ENCODE measurements around the gene MED9. TPM values are rescaled to one million over a fixed set of nuclear protein-coding genes. Genes with fewer than 3 reads are reported as not detected.
A peak's percentile ranks its signal among the peaks of the same experiment; 100 is the strongest.

Gene MED9
- total and polyA plus RNA-seq, 11 donors: 26.3 to 64.4 (median 34.2) TPM

DNA sequence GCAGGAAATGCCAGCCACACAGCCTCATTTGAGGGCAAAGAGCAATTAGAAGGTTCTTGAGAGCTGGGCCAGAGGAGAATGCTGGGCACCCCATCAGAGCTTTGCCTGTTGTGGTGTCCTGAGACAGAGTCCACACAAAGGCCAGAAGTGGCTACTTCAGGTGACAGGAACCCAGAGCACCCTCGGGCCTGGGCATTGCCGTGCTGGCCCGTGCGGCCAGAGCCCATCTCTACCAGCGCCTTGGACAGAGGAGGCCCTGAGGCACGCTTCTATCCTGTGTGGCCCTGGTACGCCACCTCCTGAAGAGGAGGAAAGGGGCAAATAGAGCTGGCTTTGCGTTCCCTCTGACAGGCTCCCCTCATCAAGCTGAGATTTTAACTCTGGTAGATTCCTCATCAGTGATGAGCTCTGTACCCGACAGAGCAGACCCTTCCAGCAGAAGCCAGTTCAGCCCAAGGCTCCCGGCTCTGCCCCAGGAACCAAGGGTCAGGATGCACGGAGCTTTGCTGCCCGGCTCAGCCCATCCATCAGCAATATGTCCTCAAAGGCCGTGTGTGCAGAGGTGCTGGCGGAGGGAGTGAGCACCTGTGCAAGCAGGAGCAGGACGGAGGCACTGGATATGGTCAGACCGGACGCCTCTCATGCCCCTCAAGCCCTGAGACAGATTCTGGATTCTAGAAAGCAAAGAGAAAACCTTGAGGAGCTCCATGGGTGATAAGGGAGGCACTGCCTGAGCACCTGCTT, 22.8 kb downstream of the MED9 start:
- ATAC-seq (no peak), DNase-seq (peak in 1 of 5 donors; percentile 14)
- TF ChIP-seq POLR2A (IDR thresholded peaks at IDR 0.05): no peak
- TF ChIP-seq, protein P1, sequence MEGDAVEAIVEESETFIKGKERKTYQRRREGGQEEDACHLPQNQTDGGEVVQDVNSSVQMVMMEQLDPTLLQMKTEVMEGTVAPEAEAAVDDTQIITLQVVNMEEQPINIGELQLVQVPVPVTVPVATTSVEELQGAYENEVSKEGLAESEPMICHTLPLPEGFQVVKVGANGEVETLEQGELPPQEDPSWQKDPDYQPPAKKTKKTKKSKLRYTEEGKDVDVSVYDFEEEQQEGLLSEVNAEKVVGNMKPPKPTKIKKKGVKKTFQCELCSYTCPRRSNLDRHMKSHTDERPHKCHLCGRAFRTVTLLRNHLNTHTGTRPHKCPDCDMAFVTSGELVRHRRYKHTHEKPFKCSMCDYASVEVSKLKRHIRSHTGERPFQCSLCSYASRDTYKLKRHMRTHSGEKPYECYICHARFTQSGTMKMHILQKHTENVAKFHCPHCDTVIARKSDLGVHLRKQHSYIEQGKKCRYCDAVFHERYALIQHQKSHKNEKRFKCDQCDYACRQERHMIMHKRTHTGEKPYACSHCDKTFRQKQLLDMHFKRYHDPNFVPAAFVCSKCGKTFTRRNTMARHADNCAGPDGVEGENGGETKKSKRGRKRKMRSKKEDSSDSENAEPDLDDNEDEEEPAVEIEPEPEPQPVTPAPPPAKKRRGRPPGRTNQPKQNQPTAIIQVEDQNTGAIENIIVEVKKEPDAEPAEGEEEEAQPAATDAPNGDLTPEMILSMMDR (IDR thresholded peaks at IDR 0.05): no peak
- Histone ChIP-seq H3K9me3 (no peaks in the 10 kb centered on the region), H3K36me3 (no peaks in the 10 kb centered on the region), H3K4me1 (peaks cover 0 to 28% (median 17%) of the 10 kb centered on the region in 12 donors), H3K27ac (no peak overlapping the region), H3K27me3 (peaks cover 0 to 7% (median 0%) of the 10 kb centered on the region in 9 donors), H3K4me3 (no peak overlapping the region)
- WGBS, 4 donors: 86 to 90% (median 88%) methylated on average over 8 to 17 of the region's 17 CpGs
- intact Hi-C loops (cut with DNase I): loop anchor here in 8 of 10 donors (2.0 to 10.0 kb wide), 8 partner anchors 53 to 145 kb away; no protein-coding TSS in a partner anchor

- ATAC-seq (no peak), DNase-seq (no peak)
- intact Hi-C loops (cut with DNase I): no loop called here
- Histone ChIP-seq H3K36me3 (no peaks in the 10 kb centered on the region), H3K27me3 (no peaks in the 10 kb centered on the region), H3K4me3 (no peak overlapping the region), H3K9me3 (no peaks in the 10 kb centered on the region), H3K4me1 (peaks cover 0 to 13% (median 4%) of the 10 kb centered on the region in 12 donors), H3K27ac (no peak overlapping the region)
- TF ChIP-seq, protein P1 (IDR thresholded peaks at IDR 0.05): peak in 1 of 12 donors; percentile 13
- no peak for TF ChIP-seq POLR2A (IDR thresholded peaks at IDR 0.05)
- WGBS, 4 donors: 59 to 76% (median 71%) methylated on average over 14 of the region's 14 CpGs
Measured at GRCh38 chr17:17500999-17501605, 24.3 kb downstream of the MED9 start.

DNA sequence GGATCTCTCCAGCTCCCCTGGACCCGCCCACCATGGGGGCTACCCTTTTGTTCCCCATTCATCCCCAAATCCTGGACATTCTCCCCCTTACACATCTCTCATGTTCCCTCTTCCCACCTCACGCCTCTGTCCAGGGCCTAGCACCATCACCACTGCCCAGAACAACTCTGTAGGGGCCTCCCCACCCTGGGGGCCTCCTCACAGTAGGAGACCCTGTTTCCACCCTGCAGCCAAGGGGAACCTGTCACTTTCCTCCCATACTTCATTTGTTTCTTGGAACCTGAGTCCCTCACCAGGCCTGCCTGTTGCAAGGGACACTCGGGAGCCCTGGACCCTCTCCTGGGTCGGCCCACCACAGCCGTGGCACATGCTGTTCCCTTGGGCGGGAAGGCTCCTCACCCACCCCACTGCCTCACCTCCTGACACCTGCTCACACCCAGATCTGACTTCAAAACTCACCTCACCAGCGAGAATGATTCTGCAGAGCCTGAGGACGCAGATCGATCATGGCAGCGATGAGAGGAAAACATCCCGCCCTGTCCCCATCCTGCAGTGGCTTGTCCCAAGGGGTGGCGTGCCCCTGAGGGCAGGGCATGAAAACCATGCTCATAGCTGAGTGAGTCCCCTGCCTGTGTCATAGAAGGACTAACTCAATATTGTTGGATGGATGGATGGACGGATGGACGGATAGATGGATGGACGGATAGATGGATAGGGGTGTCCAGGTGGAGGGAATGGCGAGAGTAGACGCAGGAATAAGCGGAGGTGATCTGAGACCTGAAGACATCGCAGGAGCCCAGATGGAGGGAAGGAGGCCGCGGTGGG, 26.2 kb downstream of the MED9 start:
- 88 to 92% (median 89%) methylated on average over 21 of the region's 21 CpGs for WGBS, 4 donors
- intact Hi-C loops (cut with DNase I): no loop called here

More for the DNA sequence above, 26.2 kb downstream of the MED9 start:
- H3K4me3 ChIP-seq: no peak overlapping the region
- H3K27me3 ChIP-seq: no peaks in the 10 kb centered on the region
- no peak overlapping the region for H3K27ac ChIP-seq
- peak in 2 of 5 donors; percentile 22 to 40 for DNase-seq
- H3K36me3 ChIP-seq: no peaks in the 10 kb centered on the region
- TF ChIP-seq POLR2A (IDR thresholded peaks at IDR 0.05): no peak
- TF ChIP-seq, protein P1 (IDR thresholded peaks at IDR 0.05): no peak
- ATAC-seq: no peak
- H3K9me3 ChIP-seq: no peaks in the 10 kb centered on the region
- H3K4me1 ChIP-seq: peaks cover 0 to 25% (median 10%) of the 10 kb centered on the region in 12 donors

Measured in heart left ventricle (tissue), 16 donors.